ENCODE results near the gene UCN2.

DNA sequence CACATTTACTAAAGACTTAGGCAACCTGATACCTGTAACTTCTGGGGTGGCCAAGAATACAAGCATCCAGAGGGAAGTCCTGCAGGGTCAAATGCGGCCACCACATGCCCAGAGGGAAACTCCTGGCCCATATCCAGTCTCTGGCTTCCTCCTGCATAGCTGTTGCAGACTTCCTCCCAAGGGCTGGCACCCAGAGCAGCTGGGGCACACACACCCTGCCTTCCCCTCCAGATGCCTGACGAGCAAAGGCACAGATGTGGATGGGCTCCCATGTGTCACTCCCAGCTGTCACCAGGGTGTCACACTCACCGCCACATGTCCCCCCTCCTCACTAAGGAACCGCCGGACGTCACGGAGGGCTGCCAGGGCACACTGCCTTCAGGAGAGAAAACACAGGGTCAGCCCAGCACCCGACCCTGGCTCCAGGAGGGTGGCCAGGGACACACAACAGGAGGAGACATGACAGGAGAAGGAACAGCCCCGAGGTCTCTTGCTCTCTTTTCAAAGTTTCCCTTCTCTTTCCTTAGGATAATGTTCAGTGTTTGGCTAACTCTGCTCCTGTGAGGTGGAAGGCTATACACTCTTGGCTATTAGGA lies 20.2 kb downstream of the UCN2 start:
- TF ChIP-seq POLR2A (IDR thresholded peaks at IDR 0.05): no peak
- TF ChIP-seq, protein P1, sequence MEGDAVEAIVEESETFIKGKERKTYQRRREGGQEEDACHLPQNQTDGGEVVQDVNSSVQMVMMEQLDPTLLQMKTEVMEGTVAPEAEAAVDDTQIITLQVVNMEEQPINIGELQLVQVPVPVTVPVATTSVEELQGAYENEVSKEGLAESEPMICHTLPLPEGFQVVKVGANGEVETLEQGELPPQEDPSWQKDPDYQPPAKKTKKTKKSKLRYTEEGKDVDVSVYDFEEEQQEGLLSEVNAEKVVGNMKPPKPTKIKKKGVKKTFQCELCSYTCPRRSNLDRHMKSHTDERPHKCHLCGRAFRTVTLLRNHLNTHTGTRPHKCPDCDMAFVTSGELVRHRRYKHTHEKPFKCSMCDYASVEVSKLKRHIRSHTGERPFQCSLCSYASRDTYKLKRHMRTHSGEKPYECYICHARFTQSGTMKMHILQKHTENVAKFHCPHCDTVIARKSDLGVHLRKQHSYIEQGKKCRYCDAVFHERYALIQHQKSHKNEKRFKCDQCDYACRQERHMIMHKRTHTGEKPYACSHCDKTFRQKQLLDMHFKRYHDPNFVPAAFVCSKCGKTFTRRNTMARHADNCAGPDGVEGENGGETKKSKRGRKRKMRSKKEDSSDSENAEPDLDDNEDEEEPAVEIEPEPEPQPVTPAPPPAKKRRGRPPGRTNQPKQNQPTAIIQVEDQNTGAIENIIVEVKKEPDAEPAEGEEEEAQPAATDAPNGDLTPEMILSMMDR (IDR thresholded peaks at IDR 0.05): no peak
